ENCODE measurements around the gene ROPN1B.
"Not testable (repeated sequence)": the region's sequence is repeated elsewhere in the genome, so short reads cannot be mapped to it uniquely, and the experiment has no call there.

- TF ChIP-seq ZNF423 (CRISPR knock-in tag; IDR thresholded peaks at IDR 0.05); HMGXB4 (CRISPR knock-in tag; IDR thresholded peaks at IDR 0.05); NR2C2 (CRISPR knock-in tag; IDR thresholded peaks at IDR 0.05); FOXP4 (CRISPR knock-in tag; IDR thresholded peaks at IDR 0.05); KAT7 (CRISPR knock-in tag; IDR thresholded peaks at IDR 0.05; ENCODE audit: borderline replicate concordance); CTCF (IDR thresholded peaks at IDR 0.05); ZSCAN18 (CRISPR knock-in tag; IDR thresholded peaks at IDR 0.05): not testable (repeated sequence)
Measured at GRCh38 chr3:125976003-125976390, 7.0 kb downstream of the ROPN1B start.
